Caco-2 (cell line): ENCODE results near the gene ADARB2. TPM values are rescaled to one million over a fixed set of nuclear protein-coding genes. Genes with fewer than 3 reads are reported as not detected.

ENCODE experiments used
- BruUV-seq: library from RNA; stranded (reverse); fragments of 400-500 nt; replicated peaks from 2 replicates; lab custom pipeline; 2021; lab: Mats Ljungman, UMichigan
- CTCF ChIA-PET: fragments of 300-600 bp; sonication (Branson Sonifier 250); formaldehyde crosslinking; loops from one replicate; lab custom pipeline; 2022; ENCODE audit warnings: antibody characterized with exemption; lab: Charles Lee
- POLR2A ChIA-PET: fragments of 300-600 bp; sonication (Branson Sonifier 250); formaldehyde crosslinking; loops from one replicate; lab custom pipeline; 2022; ENCODE audit warnings: antibody characterized with exemption; lab: Charles Lee
- DNase-seq, 2 experiments: peaks; one replicate each; pipeline versions ENCODE4 v3.0.0 to v3.0.0-alpha.2; 2020 to 2022
- H3K27me3 ChIP-seq: replicated peaks from 2 replicates; pipeline ENCODE4 v1.6.0; 2011; ENCODE audit warnings: low read length; ENCODE audit not compliant: control insufficient read depth, insufficient read depth
- H3K36me3 ChIP-seq: 2 replicates; pipeline ENCODE4 v1.5.1; 2011; ENCODE audit warnings: low read length; ENCODE audit not compliant: control insufficient read depth, insufficient read depth
- H3K4me1 ChIP-seq: fragments of 250-450 bp; sonication (Bioruptor Pico); 2 replicates; pipeline ENCODE4 v1.5.1; 2020; ENCODE audit warnings: mild to moderate bottlenecking
- H3K4me3 ChIP-seq: 2 replicates; pipeline ENCODE4 v1.5.1; 2011; ENCODE audit warnings: low read depth, mild to moderate bottlenecking, control low read depth, low read length
- H3K9me3 ChIP-seq: fragments of 250-450 bp; sonication (Bioruptor Pico); 2 replicates; pipeline ENCODE4 v1.5.1; 2020; ENCODE audit warnings: mild to moderate bottlenecking, moderate library complexity
- H3K27ac Mint-ChIP-seq: one replicate; pipeline ENCODE4 v1.8.0; 2022; ENCODE audit warnings: mixed read lengths; ENCODE audit not compliant: unreplicated experiment
- H3K27me3 Mint-ChIP-seq: one replicate; pipeline ENCODE4 v1.8.0; 2022; ENCODE audit warnings: mixed read lengths; ENCODE audit not compliant: insufficient read depth, unreplicated experiment
- H3K36me3 Mint-ChIP-seq: one replicate; pipeline ENCODE4 v1.8.0; 2022; ENCODE audit warnings: mild to moderate bottlenecking, mixed read lengths; ENCODE audit not compliant: insufficient read depth, unreplicated experiment
- H3K4me1 Mint-ChIP-seq: one replicate; pipeline ENCODE4 v1.8.0; 2022; ENCODE audit warnings: low read depth, mixed read lengths; ENCODE audit not compliant: unreplicated experiment
- H3K4me3 Mint-ChIP-seq: one replicate; pipeline ENCODE4 v1.8.0; 2022; ENCODE audit warnings: mild to moderate bottlenecking, moderate library complexity, mixed read lengths; ENCODE audit not compliant: unreplicated experiment
- H3K9me3 Mint-ChIP-seq: one replicate; pipeline ENCODE4 v1.8.0; 2022; ENCODE audit warnings: mixed read lengths; ENCODE audit not compliant: unreplicated experiment
- intact Hi-C: fragments of 100-400 bp; cut with micrococcal nuclease; formaldehyde crosslinking; loops from one replicate; pipeline ENCODE4 v1.10.0; 2022; ENCODE audit not compliant: unreplicated experiment
- total RNA-seq: library from RNA; stranded (reverse); gene quantifications from 2 replicates; pipeline ENCODE4 v1.2.3, GENCODE V29; 2022
- TF ChIP-seq, protein P1 (sequence below), 2 experiments: fragments of 200-600 bp in 1 of 2; IDR thresholded peaks; 1 replicate in 1 of 2; 2 replicates in 1 of 2; pipeline versions ENCODE4 v1.5.1 to v1.8.0; 2011 to 2022; ENCODE audit warnings: antibody characterized with exemption in 1 of 2, control low read depth in 1 of 2, inconsistent platforms in 1 of 2, low read depth in 1 of 2, low read length in 1 of 2, mild to moderate bottlenecking in 1 of 2, moderate library complexity in 1 of 2; ENCODE audit not compliant: insufficient read depth in 1 of 2, severe bottlenecking in 1 of 2, unreplicated experiment in 1 of 2

The ADARB2 gene
- total RNA-seq, 1 experiment from 2014 or later, result 0.27 TPM

DNA sequence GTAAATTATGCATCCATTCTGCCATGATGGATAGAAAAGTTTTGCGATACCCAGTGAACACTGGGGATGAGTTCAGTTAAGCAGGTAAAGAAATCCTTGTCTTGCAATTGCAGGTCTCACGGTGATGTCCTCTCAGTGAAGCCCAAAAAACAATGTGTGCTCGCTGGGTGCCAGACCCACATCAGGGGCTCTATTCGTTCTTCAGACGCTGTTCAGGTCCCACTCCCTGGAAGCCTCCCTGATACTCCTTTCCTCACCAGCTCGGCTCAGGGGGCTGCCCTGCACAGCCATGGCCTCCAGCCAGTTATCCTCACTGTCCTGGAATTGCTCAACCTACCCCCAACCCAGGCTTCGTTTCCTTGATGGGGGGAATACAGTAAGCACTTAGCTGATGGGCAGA is 323.5 kb downstream of the ADARB2 start:
- ChIA-PET CTCF (no interaction called here), POLR2A (no interaction called here)
- BruUV-seq, result no TSS peak
- intact Hi-C loops, result no loop called here
- Histone ChIP-seq H3K4me3 (no peak overlapping the region), H3K9me3 (0 out of 2 replicates have a peak, but pooled peaks cover 3% of the 10 kb centered on the region), H3K36me3 (no peaks in the 10 kb centered on the region), H3K4me1 (no peaks in the 10 kb centered on the region), H3K27me3 (no peaks in the 10 kb centered on the region)
- no peaks in the 10 kb centered on the region for H3K4me1 Mint-ChIP-seq
- TF ChIP-seq, protein P1, sequence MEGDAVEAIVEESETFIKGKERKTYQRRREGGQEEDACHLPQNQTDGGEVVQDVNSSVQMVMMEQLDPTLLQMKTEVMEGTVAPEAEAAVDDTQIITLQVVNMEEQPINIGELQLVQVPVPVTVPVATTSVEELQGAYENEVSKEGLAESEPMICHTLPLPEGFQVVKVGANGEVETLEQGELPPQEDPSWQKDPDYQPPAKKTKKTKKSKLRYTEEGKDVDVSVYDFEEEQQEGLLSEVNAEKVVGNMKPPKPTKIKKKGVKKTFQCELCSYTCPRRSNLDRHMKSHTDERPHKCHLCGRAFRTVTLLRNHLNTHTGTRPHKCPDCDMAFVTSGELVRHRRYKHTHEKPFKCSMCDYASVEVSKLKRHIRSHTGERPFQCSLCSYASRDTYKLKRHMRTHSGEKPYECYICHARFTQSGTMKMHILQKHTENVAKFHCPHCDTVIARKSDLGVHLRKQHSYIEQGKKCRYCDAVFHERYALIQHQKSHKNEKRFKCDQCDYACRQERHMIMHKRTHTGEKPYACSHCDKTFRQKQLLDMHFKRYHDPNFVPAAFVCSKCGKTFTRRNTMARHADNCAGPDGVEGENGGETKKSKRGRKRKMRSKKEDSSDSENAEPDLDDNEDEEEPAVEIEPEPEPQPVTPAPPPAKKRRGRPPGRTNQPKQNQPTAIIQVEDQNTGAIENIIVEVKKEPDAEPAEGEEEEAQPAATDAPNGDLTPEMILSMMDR (IDR thresholded peaks at IDR 0.05; ENCODE audit: insufficient read depth in 1 of 2, low read depth in 1 of 2, low read length in 1 of 2, severe bottlenecking in 1 of 2, unreplicated experiment in 1 of 2), result no peak
- DNase-seq, result no peak
- H3K4me3 Mint-ChIP-seq, result no peak overlapping the region
- peaks cover 22% of the 10 kb centered on the region for H3K27me3 Mint-ChIP-seq
- peaks cover 17% of the 10 kb centered on the region for H3K9me3 Mint-ChIP-seq
- H3K27ac Mint-ChIP-seq, result no peak overlapping the region
- H3K36me3 Mint-ChIP-seq, result no peaks in the 10 kb centered on the region

DNA sequence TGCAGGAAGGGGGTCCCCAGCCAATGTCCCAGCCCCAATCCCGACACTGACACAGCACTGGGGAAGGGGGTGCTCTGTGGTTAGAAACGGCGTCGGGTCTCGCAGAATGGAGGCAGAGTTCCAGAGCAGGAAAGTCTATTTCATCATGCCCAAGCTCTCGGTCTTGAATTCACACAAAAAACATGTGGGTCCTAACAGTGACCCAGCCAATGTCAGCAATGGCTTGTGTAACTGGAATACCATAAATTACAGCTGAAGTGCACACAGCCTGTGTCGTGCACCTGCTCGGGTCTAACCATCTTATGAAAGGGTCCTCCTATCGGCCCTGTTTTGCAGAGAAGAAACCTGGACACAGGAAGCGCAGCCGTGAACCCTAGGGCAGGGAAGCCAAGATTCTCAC is 324.1 kb downstream of the ADARB2 start:
- Histone ChIP-seq H3K27me3 (no peaks in the 10 kb centered on the region), H3K9me3 (0 out of 2 replicates have a peak, but pooled peaks cover 3% of the 10 kb centered on the region), H3K4me3 (no peak overlapping the region), H3K36me3 (no peaks in the 10 kb centered on the region), H3K4me1 (no peaks in the 10 kb centered on the region)
- no TSS peak for BruUV-seq
- no peaks in the 10 kb centered on the region for H3K4me1 Mint-ChIP-seq
- TF ChIP-seq, protein P1 (IDR thresholded peaks at IDR 0.05; ENCODE audit: insufficient read depth in 1 of 2, low read depth in 1 of 2, low read length in 1 of 2, severe bottlenecking in 1 of 2, unreplicated experiment in 1 of 2), result no peak
- intact Hi-C loops, result no loop called here
- POLR2A ChIA-PET, result no interaction called here
- DNase-seq, result no peak
- peaks cover 22% of the 10 kb centered on the region for H3K27me3 Mint-ChIP-seq
- CTCF ChIA-PET, result no interaction called here
- peaks cover 17% of the 10 kb centered on the region for H3K9me3 Mint-ChIP-seq
- no peaks in the 10 kb centered on the region for H3K36me3 Mint-ChIP-seq
- H3K27ac Mint-ChIP-seq, result no peak overlapping the region
- no peak overlapping the region for H3K4me3 Mint-ChIP-seq

DNA sequence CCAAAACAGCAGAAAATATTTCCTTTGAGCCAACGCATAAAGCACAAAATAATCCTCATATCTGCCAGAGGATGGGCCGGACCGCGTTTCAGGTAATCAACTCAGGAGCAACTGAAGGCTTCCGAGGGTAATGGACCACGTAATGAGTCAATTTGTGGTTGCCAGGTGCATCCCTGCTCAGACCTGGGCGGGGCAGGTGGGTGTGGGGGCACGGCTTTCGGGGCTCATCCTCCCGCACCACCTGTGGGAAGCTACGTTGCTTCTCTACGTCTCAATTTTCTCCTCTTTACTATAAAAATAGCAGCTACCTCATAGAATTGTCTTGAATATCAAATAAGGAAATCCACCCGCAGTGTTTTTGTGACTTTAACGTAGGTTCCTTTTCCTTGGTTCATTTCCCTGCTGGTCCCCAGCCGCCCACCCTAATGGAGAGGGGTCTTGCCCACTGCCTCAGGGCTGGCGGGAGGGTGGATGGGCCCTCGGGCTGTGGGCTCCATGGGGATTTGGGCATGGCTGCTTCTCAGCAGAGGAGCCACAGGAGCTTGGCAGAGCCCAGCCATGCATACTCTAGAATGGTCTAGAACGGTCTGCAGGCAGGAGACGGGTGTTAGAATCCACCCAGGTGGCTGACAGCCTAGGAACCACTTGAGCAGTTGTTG is 324.7 kb downstream of the ADARB2 start:
- intact Hi-C loops, result no loop called here
- H3K36me3 Mint-ChIP-seq, result no peaks in the 10 kb centered on the region
- H3K4me1 Mint-ChIP-seq, result no peaks in the 10 kb centered on the region
- peaks cover 22% of the 10 kb centered on the region for H3K27me3 Mint-ChIP-seq
- no peaks in the 10 kb centered on the region for H3K27me3 ChIP-seq
- 0 out of 2 replicates have a peak, but pooled peaks cover 3% of the 10 kb centered on the region for H3K9me3 ChIP-seq
- DNase-seq, result no peak
- CTCF ChIA-PET, result no interaction called here
- H3K9me3 Mint-ChIP-seq, result peaks cover 17% of the 10 kb centered on the region
- TF ChIP-seq, protein P1 (IDR thresholded peaks at IDR 0.05; ENCODE audit: insufficient read depth in 1 of 2, low read depth in 1 of 2, low read length in 1 of 2, severe bottlenecking in 1 of 2, unreplicated experiment in 1 of 2), result no peak
- H3K27ac Mint-ChIP-seq, result no peak overlapping the region
- H3K4me3 Mint-ChIP-seq, result no peak overlapping the region
- H3K4me3 ChIP-seq, result no peak overlapping the region
- H3K4me1 ChIP-seq, result no peaks in the 10 kb centered on the region
- no TSS peak for BruUV-seq
- no peaks in the 10 kb centered on the region for H3K36me3 ChIP-seq
- POLR2A ChIA-PET, result no interaction called here
